ENCODE results near the gene KIF25.

GRCh38 chr6:168011291-168011690, 13.8 kb downstream of the KIF25 start:
- TF ChIP-seq POLR2AphosphoS5 (IDR thresholded peaks at IDR 0.05; ENCODE audit: low read depth, low read length) (no peak), REST (IDR thresholded peaks at IDR 0.05; ENCODE audit: insufficient read depth in 1 of 2, low read depth in 2 of 2, low read length in 2 of 2) (no peak)

Measured in PFSK-1 (cell line).